ENCODE data around the gene PRMT2.

The PRMT2 gene

GRCh38 chr21:46634427-46634826 lies 1.0 kb upstream of the PRMT2 start:
- TF ChIP-seq, protein P1, sequence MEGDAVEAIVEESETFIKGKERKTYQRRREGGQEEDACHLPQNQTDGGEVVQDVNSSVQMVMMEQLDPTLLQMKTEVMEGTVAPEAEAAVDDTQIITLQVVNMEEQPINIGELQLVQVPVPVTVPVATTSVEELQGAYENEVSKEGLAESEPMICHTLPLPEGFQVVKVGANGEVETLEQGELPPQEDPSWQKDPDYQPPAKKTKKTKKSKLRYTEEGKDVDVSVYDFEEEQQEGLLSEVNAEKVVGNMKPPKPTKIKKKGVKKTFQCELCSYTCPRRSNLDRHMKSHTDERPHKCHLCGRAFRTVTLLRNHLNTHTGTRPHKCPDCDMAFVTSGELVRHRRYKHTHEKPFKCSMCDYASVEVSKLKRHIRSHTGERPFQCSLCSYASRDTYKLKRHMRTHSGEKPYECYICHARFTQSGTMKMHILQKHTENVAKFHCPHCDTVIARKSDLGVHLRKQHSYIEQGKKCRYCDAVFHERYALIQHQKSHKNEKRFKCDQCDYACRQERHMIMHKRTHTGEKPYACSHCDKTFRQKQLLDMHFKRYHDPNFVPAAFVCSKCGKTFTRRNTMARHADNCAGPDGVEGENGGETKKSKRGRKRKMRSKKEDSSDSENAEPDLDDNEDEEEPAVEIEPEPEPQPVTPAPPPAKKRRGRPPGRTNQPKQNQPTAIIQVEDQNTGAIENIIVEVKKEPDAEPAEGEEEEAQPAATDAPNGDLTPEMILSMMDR (IDR thresholded peaks at IDR 0.05; ENCODE audit: insufficient read depth, missing control alignments) = no peak
- no peak for FAIRE-seq
- no peak for DNase-seq (ENCODE audit: insufficient read length, low spot score)

GRCh38 chr21:46634966-46635323 lies 529 bp upstream of the PRMT2 start:
- TF ChIP-seq, protein P1 (IDR thresholded peaks at IDR 0.05; ENCODE audit: insufficient read depth, missing control alignments) = peak; percentile 24
- DNase-seq (ENCODE audit: insufficient read length, low spot score) (no peak), FAIRE-seq (no peak)

- FAIRE-seq (no peak), DNase-seq (ENCODE audit: insufficient read length, low spot score) (no peak)
- TF ChIP-seq, protein P1 (IDR thresholded peaks at IDR 0.05; ENCODE audit: insufficient read depth, missing control alignments) = no peak
Observed at GRCh38 chr21:46636181-46636512, 673 bp downstream of the PRMT2 start.

DNA sequence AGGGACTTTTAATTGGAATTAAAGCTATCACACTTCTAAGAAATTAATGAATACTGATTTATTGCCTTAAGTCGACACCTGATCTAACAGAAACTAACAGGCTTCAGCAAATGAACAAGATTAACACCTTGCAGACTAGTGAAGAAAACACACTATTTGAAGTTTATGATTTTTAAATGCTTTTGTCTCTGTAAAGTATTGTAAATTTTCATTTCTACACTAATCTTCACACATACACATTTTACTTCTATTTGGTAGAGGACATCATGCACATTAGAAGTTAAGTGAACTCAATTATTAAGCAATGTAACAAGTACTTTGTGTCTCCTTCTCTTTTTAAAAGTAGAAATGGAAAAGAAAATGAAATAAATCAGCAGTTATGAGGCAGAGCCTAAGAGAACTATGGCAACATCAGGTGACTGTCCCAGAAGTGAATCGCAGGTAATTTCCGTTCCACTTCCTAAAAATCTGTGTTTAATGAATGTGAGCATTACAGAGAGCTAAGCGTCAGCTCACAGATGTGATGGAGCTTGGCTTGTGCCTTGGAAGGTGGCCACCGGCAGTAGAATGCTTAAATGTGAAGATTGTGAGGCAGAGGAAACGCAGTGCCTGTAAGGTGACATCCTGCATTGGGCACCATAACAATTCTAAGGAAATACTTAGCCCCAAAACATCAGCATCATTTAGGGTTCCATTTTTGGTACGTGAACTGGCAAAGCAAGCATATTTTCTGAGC lies 1.2 kb downstream of the PRMT2 start:
- TF ChIP-seq, protein P1 (IDR thresholded peaks at IDR 0.05; ENCODE audit: insufficient read depth, missing control alignments) = no peak
- DNase-seq (ENCODE audit: insufficient read length, low spot score) = no peak
- no peak for FAIRE-seq

GRCh38 chr21:46637952-46638746 lies 2.7 kb downstream of the PRMT2 start:
- FAIRE-seq (no peak), DNase-seq (ENCODE audit: insufficient read length, low spot score) (no peak)
- TF ChIP-seq, protein P1 (IDR thresholded peaks at IDR 0.05; ENCODE audit: insufficient read depth, missing control alignments) = no peak

GRCh38 chr21:46639489-46640386 lies 4.3 kb downstream of the PRMT2 start:
- DNase-seq (ENCODE audit: insufficient read length, low spot score) = no peak
- FAIRE-seq = no peak

More at GRCh38 chr21:46639489-46640386, 4.3 kb downstream of the PRMT2 start:
- TF ChIP-seq, protein P1 (IDR thresholded peaks at IDR 0.05; ENCODE audit: insufficient read depth, missing control alignments) = peak; percentile 38

Data from D721Med (cell line).